HL-60 (cell line): ENCODE data around the gene MDFIC.

Experiments used
- DNase-seq, 2 experiments: peaks; one replicate each; pipeline ENCODE4 v3.0.0-alpha.2; 2010 to 2020; ENCODE audit warnings: low read depth in 1 of 2, low spot score in 1 of 2
- H3K27ac ChIP-seq: fragments of 250-450 bp; sonication (Bioruptor Pico); replicated peaks from 2 replicates; pipeline ENCODE4 v1.5.1; 2020; ENCODE audit warnings: mild to moderate bottlenecking, moderate library complexity
- H3K27me3 ChIP-seq: fragments of 250-450 bp; sonication (Bioruptor Pico); 2 replicates; pipeline ENCODE4 v1.5.1; 2021; ENCODE audit warnings: mild to moderate bottlenecking, moderate library complexity; ENCODE audit not compliant: insufficient read depth, poor library complexity, severe bottlenecking
- H3K4me3 ChIP-seq: replicated peaks from 2 replicates; pipeline ENCODE4 v1.5.1; 2011; ENCODE audit warnings: mild to moderate bottlenecking, control low read depth, low read length; ENCODE audit not compliant: insufficient read depth
- GABPA ChIP-seq: IDR thresholded peaks from 2 replicates; pipeline ENCODE4 v1.6.1; 2012; ENCODE audit warnings: low read depth
- POLR2AphosphoS5 ChIP-seq: IDR thresholded peaks from 2 replicates; pipeline ENCODE4 v1.6.1; 2012; ENCODE audit warnings: low read depth
- SPI1 ChIP-seq: IDR thresholded peaks from 2 replicates; pipeline ENCODE4 v1.6.1; 2012; ENCODE audit warnings: low read depth, mild to moderate bottlenecking, borderline replicate concordance
- TF ChIP-seq, protein P1 (sequence below): IDR thresholded peaks from one replicate; pipeline ENCODE4 v1.5.1; 2011; ENCODE audit warnings: low read length, control low read depth, inconsistent platforms; ENCODE audit not compliant: insufficient read depth
- TF ChIP-seq, protein P2 (sequence below): IDR thresholded peaks from 2 replicates; pipeline ENCODE4 v1.6.1; 2012; ENCODE audit warnings: low read depth; ENCODE audit not compliant: insufficient replicate concordance

The MDFIC gene

DNA sequence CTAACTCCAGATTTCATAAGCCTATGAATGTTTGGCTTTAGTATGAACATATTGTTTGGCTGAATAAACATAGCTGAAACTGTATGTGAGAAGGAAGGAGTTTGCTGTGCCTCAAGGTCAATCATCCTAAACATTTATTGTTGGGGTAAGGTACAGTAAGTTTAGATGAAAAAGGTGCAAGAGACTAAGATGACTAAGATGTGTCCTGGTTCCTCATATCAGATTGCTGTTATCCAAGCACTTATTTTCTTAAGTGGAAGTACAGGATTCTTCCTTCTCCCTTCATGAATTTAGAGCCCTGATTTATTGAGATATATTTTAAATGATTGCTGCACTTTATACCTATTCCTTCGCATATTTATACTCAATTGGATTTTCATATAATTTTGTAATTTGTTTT is 12.2 kb downstream of the MDFIC start:
- no peak for TF ChIP-seq GABPA
- TF ChIP-seq, protein P1, sequence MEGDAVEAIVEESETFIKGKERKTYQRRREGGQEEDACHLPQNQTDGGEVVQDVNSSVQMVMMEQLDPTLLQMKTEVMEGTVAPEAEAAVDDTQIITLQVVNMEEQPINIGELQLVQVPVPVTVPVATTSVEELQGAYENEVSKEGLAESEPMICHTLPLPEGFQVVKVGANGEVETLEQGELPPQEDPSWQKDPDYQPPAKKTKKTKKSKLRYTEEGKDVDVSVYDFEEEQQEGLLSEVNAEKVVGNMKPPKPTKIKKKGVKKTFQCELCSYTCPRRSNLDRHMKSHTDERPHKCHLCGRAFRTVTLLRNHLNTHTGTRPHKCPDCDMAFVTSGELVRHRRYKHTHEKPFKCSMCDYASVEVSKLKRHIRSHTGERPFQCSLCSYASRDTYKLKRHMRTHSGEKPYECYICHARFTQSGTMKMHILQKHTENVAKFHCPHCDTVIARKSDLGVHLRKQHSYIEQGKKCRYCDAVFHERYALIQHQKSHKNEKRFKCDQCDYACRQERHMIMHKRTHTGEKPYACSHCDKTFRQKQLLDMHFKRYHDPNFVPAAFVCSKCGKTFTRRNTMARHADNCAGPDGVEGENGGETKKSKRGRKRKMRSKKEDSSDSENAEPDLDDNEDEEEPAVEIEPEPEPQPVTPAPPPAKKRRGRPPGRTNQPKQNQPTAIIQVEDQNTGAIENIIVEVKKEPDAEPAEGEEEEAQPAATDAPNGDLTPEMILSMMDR: no peak
- no peak for TF ChIP-seq POLR2AphosphoS5
- no peak for TF ChIP-seq SPI1
- TF ChIP-seq, protein P2, sequence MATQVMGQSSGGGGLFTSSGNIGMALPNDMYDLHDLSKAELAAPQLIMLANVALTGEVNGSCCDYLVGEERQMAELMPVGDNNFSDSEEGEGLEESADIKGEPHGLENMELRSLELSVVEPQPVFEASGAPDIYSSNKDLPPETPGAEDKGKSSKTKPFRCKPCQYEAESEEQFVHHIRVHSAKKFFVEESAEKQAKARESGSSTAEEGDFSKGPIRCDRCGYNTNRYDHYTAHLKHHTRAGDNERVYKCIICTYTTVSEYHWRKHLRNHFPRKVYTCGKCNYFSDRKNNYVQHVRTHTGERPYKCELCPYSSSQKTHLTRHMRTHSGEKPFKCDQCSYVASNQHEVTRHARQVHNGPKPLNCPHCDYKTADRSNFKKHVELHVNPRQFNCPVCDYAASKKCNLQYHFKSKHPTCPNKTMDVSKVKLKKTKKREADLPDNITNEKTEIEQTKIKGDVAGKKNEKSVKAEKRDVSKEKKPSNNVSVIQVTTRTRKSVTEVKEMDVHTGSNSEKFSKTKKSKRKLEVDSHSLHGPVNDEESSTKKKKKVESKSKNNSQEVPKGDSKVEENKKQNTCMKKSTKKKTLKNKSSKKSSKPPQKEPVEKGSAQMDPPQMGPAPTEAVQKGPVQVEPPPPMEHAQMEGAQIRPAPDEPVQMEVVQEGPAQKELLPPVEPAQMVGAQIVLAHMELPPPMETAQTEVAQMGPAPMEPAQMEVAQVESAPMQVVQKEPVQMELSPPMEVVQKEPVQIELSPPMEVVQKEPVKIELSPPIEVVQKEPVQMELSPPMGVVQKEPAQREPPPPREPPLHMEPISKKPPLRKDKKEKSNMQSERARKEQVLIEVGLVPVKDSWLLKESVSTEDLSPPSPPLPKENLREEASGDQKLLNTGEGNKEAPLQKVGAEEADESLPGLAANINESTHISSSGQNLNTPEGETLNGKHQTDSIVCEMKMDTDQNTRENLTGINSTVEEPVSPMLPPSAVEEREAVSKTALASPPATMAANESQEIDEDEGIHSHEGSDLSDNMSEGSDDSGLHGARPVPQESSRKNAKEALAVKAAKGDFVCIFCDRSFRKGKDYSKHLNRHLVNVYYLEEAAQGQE: no peak
- DNase-seq: no peak
- no peaks in the 10 kb centered on the region for H3K27me3 ChIP-seq
- H3K4me3 ChIP-seq: no peak overlapping the region
- no peak overlapping the region for H3K27ac ChIP-seq

DNA sequence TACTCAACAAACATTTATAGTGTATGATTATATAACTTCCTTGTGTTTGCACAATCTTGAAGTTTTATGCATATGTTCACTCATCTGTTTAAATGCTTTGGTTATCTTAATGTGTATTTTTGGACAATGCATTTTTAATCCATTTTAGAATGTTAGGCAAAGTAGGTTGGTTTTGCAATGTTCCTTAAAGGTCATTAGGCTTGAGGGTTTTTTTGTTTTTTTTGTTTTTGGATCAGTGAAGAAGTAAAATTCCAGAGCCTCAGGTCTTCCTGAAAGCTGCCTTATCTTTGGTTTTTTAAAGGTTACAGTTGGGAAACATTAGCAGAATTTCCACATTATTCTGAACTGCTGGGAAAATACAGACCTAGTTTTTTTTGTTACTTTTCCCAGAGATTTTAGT is 12.8 kb downstream of the MDFIC start:
- Histone ChIP-seq H3K4me3 (no peak overlapping the region), H3K27me3 (no peaks in the 10 kb centered on the region), H3K27ac (no peak overlapping the region)
- DNase-seq: no peak
- TF ChIP-seq POLR2AphosphoS5 (no peak), GABPA (no peak)
- TF ChIP-seq, protein P2: no peak

DNA sequence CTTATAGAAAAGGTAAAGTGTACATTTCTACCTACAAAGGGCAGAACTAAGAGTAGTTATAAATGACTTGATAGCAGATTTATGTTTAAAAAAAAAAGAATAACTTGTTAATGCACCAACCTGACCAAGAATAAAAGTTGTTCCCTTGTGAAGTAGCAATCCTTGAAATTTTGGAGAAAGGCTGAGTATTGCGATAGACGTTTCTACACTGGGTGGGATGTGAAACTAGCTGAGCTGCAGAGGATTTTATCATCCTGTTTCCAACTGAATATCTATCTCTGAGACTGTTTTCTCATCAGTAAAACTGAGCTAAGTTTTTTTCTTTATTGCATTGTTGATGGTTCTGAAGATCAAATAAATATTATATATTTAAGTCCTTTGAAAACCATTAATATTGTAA is 14.6 kb downstream of the MDFIC start:
- Histone ChIP-seq H3K27ac (no peak overlapping the region), H3K27me3 (no peaks in the 10 kb centered on the region), H3K4me3 (no peak overlapping the region)
- TF ChIP-seq, protein P1: no peak
- no peak for TF ChIP-seq SPI1
- TF ChIP-seq POLR2AphosphoS5: no peak
- TF ChIP-seq, protein P2: no peak
- no peak for TF ChIP-seq GABPA
- no peak for DNase-seq

DNA sequence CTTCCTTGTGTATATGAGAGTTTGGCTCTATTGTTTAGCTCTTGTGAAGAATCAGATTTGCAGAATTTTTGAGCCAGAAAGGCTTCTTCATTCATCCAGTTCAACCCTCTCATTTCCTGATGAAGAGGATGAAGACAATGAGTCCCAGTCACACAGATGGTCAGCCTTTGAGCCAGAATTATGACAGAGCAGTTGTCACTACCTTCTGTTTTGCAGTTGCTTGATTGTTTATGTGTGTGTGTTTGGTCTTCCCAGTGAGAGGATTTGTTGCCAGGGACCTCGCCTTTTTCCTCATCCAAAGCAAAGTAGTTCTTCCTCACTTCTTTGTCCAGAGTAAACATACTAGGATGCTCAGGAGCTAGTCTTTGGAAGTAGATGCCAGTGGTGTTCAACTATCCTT is 15.6 kb downstream of the MDFIC start:
- no peak for DNase-seq
- Histone ChIP-seq H3K27me3 (no peaks in the 10 kb centered on the region), H3K4me3 (no peak overlapping the region), H3K27ac (no peak overlapping the region)
- TF ChIP-seq POLR2AphosphoS5 (no peak), SPI1 (no peak), GABPA (no peak)
- TF ChIP-seq, protein P1: no peak
- TF ChIP-seq, protein P2: no peak
